ENCODE results near the gene CCDC85B.
"Not testable (repeated sequence)": the region's sequence is repeated elsewhere in the genome, so short reads cannot be mapped to it uniquely, and the experiment has no call there.

Gene CCDC85B

GRCh38 chr11:65890324-65891218 is at the start of gene CCDC85B:
TSS of gene CCDC85B (plus strand) at chr11:65890673. CDS start at chr11:65890784, 111 bp downstream.
- in situ Hi-C loops (cut with MboI; ENCODE audit: low sequenced_read_pairs): loop anchor here (25.0 kb wide), 1 partner anchor 97 kb away; no protein-coding TSS in a partner anchor

DNA sequence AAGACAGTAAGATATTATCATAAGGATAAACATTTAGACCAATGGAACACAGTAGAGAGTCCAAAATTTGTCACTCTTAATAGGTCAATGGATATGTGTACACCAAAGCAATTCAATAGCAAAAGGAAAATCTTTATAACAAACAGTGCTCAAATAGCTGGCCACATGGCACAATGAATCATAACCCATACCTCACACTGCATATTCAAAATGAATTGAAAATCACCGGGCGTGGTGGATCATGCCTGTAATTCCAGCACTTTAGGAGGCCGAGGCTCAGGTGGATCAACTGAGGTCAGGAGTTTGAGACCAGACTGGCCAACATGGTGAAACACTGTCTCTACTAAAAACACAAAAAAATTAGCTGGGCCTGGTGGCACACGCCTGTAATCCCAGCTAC is 48.3 kb upstream of the CCDC85B start:
- in situ Hi-C loops (cut with MboI; ENCODE audit: low sequenced_read_pairs): no loop called here

- in situ Hi-C loops (cut with MboI; ENCODE audit: low sequenced_read_pairs): no loop called here
Observed at GRCh38 chr11:65843811-65844210, 46.7 kb upstream of the CCDC85B start.

DNA sequence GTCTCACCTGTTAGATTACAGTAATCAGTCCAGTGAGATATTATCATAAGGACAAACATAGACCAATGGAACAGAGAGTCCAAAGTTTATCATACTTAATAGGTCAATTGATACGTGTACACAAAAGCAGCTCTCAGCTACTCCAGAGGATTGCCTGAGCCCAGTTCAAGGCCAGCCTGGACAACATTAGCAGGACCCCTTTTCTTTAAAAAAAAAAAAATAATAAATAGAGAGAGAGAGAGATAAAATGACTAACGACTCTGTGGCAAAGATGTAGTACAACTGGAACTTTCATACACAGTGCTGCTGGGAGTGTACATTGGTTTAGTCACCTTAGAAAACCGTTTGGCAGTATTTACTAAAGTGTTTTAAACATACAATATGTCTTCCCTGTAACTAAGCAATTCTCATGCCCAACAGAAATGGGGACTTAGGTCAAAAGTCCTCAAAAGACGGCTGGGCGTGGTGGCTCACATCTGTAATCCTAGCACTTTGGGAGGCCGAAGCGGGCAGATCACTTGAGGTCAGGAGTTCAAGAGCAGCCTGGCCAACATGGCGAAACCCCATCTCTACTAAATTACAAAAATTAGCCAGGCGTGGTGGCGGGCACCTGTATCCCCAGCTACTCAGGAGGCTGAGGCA is 46.1 kb upstream of the CCDC85B start:
- in situ Hi-C loops (cut with MboI; ENCODE audit: low sequenced_read_pairs): no loop called here

DNA sequence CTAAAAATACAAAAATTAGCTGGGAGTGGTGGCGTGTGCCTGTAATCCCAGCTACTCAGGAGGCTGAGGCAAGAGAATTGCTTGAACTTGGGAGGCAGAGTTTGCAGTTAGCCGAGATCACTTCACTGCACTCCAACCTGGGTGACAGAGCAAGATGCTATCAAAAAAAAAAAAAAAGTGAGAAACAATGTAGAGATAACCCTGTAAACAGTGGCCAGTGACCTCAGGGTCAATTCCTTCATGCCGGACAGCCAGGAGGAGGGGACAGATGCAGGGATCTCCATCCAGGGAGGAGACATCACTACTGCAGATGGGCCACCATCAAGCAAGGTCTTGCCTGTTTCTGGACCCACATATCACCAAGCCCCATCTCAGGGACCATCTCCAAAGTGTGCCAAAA is 42.7 kb upstream of the CCDC85B start:
- in situ Hi-C loops (cut with MboI; ENCODE audit: low sequenced_read_pairs): no loop called here

DNA sequence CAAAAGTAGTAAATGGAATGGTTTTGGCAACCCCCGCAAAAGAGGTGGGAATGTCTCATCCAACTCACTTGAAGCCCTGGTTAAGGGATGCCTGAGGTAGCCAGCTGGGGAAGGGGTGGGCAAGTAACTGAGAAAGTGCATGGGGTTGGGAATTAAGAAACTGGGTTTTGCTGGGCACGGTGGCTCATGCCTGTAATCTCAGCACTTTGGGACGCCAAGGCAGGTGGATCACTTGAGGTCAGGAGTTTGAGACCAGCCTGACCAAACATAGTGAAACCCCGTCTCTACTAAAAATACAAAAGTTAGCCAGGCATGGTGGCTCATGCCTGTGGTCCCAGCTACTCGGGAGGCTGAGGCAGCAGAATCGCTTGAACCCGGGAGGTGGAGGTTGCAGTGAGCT is 41.8 kb upstream of the CCDC85B start:
- in situ Hi-C loops (cut with MboI; ENCODE audit: low sequenced_read_pairs): not testable (repeated sequence)

DNA sequence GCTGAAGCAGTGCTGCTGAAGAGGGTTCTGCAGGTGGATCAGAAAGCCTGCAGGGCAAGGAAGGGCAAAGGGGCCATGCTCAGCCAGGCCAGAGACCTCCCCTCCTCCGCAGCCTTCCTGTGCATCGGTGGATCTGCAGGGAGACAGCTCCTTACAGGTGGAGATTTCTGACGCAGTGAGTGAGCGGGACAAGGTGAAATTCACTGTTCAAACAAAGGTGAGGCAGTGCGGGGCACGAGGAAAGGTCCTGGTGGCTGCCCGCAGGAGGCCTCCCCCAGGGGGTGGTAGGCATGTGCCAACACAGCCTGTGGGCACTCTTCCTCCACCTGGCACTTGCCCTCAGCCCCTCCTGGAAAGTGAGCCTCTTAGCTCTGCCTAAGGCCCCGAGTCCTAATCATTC is 41.1 kb upstream of the CCDC85B start:
- in situ Hi-C loops (cut with MboI; ENCODE audit: low sequenced_read_pairs): no loop called here

DNA sequence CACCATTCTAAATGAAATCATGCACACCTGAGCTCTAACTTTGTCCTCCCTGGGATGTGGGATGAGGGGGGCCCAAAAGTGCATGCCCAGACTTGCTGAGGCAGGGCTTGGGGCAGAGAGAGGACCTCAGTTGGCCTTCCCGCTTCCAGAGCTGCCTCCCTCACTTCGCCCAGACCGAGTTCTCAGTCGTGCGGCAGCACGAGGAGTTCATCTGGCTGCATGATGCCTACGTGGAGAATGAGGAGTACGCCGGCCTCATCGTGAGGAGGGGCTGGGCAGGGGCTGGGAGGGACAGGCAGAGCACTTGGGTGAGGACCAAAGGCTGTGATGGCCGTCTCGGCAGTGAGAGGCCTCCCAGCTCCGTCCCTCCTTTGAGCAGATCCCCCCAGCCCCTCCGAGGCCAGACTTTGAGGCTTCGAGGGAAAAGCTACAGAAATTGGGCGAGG is 40.7 kb upstream of the CCDC85B start:
- in situ Hi-C loops (cut with MboI; ENCODE audit: low sequenced_read_pairs): no loop called here

GRCh38 chr11:65850217-65851082 is 40.0 kb upstream of the CCDC85B start:
- in situ Hi-C loops (cut with MboI; ENCODE audit: low sequenced_read_pairs): no loop called here

GRCh38 chr11:65851083-65851579 is 39.3 kb upstream of the CCDC85B start:
- in situ Hi-C loops (cut with MboI; ENCODE audit: low sequenced_read_pairs): no loop called here

DNA sequence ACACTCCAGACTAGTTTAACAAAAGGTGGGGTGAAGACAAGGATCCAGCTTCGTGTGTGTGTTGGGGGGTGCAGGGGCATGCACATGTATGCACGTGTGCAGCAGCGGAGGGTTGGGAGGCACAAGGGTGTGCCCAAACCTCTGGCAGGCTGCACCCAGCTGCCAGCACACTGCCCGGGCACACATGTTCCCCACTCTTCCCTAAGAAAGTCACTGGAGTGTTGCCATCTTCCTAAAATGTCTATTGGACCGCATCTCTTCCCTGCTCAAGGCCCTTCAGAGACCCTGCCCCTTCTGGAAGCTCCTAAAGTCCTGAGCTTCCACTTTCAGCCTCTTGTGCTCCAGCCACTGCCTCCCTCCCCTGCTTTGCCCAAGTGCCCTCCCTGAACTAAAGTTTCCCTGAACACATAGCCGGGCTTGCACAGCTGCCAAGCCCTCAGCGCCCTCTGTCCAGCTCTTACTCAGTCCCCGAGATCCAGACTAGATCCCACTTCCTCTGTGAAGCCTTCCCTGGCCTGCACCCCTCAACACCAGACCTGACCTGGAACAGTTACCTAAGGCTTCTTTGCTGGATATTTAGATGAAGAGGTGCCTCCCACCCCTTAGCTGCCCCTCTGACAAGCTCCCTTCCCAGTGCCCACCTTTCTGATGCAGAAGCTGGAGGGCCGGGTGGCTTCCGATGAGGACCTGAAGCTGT is 38.5 kb upstream of the CCDC85B start:
- in situ Hi-C loops (cut with MboI; ENCODE audit: low sequenced_read_pairs): no loop called here

DNA sequence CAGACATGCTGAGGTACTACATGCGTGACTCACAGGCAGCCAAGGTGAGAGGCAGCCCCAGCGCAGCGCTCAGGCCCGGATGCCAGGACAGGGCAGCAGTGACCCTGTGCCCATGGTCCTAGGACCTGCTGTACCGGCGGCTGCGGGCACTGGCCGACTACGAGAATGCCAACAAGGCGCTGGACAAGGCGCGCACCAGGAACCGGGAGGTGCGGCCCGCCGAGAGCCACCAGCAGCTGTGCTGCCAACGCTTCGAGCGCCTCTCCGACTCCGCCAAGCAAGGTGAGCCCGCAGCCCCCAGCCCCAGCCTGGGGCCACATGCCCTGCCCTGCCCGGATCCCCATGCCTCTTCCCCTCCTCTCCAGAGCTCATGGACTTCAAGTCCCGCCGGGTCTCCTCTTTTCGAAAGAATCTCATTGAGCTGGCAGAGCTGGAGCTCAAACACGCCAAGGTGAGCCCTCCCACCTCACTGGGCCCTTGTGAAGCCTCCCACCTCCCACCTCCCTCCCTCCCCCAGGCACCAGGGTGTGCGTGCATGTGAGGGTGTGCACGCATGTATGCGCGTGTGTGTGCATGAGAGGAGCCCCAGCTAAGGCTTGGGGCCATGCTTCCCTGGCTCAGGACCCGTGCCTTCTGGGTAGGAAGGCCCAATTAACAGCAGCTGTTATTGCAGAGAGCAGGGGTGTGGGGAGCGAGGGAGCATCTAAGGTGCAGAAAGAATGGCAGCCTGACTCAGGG is 37.8 kb upstream of the CCDC85B start:
- in situ Hi-C loops (cut with MboI; ENCODE audit: low sequenced_read_pairs): no loop called here

DNA sequence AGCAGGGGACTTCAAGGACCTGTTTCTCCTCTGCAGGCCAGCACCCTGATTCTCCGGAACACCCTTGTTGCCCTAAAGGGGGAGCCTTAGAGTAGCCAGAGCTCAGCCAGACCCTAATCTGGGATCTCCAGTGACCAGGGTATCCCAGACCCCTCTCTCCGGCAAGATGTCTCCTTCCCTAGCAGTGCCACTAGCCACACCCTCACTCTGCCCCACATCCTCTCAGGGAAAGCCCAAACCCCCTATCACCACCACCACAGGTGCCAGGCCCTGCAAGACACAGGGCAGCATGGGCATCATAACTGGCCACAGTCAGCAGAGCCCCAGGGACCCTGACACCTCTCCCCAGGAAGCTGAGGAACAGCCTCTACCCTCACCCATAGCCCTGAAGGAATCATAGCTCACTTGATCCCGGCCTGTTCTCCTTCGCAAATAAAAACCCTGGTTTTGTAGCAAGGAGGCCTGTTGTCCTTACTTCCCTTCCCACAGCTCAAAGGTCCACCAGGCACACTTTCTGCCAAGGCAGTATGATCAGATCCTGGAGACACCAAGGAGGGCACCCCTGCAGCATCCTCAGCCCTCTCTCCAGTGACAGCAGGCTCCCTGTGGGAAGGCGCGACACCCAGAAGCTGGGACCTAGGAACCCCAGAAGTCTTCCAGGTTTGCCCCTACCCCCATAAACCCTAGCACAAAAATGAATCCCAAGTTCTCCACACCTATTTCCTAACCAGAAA is 37.1 kb upstream of the CCDC85B start:
- in situ Hi-C loops (cut with MboI; ENCODE audit: low sequenced_read_pairs): no loop called here

- in situ Hi-C loops (cut with MboI; ENCODE audit: low sequenced_read_pairs): no loop called here
Observed at GRCh38 chr11:65854161-65854592, 36.3 kb upstream of the CCDC85B start.

DNA sequence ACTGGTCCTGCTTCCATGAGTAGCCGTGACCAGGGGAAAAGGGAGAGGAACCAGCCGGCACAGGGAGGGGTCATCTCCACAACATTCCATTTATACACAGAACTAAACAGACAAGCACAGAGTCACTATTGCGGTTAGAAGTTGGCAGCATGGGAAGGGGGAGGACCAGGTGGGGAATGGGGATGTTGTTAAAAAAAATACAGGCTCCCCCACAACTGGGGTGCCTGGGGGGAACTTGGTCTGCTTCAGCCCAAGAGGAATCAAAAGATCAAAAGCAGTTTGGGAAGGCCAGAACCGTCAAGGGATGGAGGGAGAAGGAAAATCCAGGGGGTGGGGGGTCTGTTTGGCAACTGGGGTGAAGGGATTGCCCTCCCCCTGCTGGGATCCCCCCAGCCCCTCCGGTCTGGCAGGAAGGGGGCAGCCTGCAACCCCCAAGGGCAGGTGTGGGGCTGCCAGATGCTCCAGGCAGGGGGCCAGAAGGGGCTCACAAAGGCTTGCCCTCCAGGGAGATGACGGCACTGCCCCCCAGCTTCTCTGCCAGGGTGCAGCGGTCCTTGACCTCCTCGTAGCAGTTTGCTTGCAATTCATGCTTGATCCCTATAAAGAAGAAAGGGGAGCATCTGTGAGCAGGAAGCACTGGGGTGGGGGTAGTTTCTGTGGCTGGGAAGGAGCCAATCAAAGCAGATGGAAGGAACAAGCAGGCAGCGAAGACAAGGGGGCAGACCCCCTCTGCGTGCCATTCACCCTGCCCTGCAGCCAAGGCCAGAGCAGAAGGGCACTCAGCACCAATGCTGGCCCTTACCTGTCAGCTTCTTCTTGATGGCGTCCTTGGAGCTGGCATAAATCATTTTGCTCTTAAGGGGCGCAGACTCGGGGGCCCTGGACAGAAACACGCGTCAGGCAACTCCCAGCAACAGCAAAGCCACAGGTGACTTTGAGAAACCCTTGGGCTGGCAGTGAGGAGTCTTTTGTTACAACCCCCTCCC is 35.3 kb upstream of the CCDC85B start:
- in situ Hi-C loops (cut with MboI; ENCODE audit: low sequenced_read_pairs): no loop called here

- in situ Hi-C loops (cut with MboI; ENCODE audit: low sequenced_read_pairs): no loop called here
Observed at GRCh38 chr11:65855927-65856363, 34.5 kb upstream of the CCDC85B start.

- in situ Hi-C loops (cut with MboI; ENCODE audit: low sequenced_read_pairs): no loop called here
Observed at GRCh38 chr11:65856689-65857499, 33.6 kb upstream of the CCDC85B start.
